Activated CD4-positive, CD25-positive, alpha-beta regulatory T cell treated with anti-CD3 and anti-CD28 coated beads, Interleukin-2, amount 50 U/mL, for 24 hours (primary cell): Measurements from ENCODE around the gene FAM163B.
"Not testable (repeated sequence)": the region's sequence is repeated elsewhere in the genome, so short reads cannot be mapped to it uniquely, and the experiment has no call there.

Experiments
- ATAC-seq, 2 donors: fragments of 150-1000 bp; cut with Tn5 transposase; one replicate each; pipeline ENCODE4 v1.10.0; 2021; ENCODE audit warnings: mild to moderate bottlenecking in 1 of 2, moderate library complexity in 1 of 2

FAM163B gene

GRCh38 chr9:133639613-133640012, 30.4 kb upstream of the FAM163B start:
- no peak for ATAC-seq

- ATAC-seq = no peak
Observed at GRCh38 chr9:133638711-133639110, 29.5 kb upstream of the FAM163B start.

- ATAC-seq = no peak
Observed at GRCh38 chr9:133638076-133638475, 28.9 kb upstream of the FAM163B start.

GRCh38 chr9:133637451-133638055, 28.4 kb upstream of the FAM163B start:
- ATAC-seq = no peak

- no peak for ATAC-seq
Observed at GRCh38 chr9:133636902-133637301, 27.7 kb upstream of the FAM163B start.

GRCh38 chr9:133635533-133636531, 26.6 kb upstream of the FAM163B start, which contains the start of gene DBH:
Gene DBH (plus strand): TSS chr9:133636363. CDS start chr9:133636372, 9 bp downstream.
- no peak for ATAC-seq

GRCh38 chr9:133635098-133635497, 25.9 kb upstream of the FAM163B start:
- no peak for ATAC-seq

- ATAC-seq = no peak
Observed at GRCh38 chr9:133634081-133634691, 25.0 kb upstream of the FAM163B start.

- ATAC-seq = no peak
Observed at GRCh38 chr9:133633681-133634080, 24.5 kb upstream of the FAM163B start.

- no peak for ATAC-seq
Observed at GRCh38 chr9:133632806-133633680, 23.9 kb upstream of the FAM163B start.

- ATAC-seq = no peak
Observed at GRCh38 chr9:133631111-133631510, 21.9 kb upstream of the FAM163B start.

- no peak for ATAC-seq
Observed at GRCh38 chr9:133629221-133630110, 20.3 kb upstream of the FAM163B start.

- no peak for ATAC-seq
Observed at GRCh38 chr9:133628766-133629165, 19.6 kb upstream of the FAM163B start.

- ATAC-seq = no peak
Observed at GRCh38 chr9:133627341-133627740, 18.2 kb upstream of the FAM163B start.

- ATAC-seq = not testable (repeated sequence)
Observed at GRCh38 chr9:133626008-133626407, 16.8 kb upstream of the FAM163B start.

- no peak for ATAC-seq
Observed at GRCh38 chr9:133622555-133622954, 13.4 kb upstream of the FAM163B start.

- ATAC-seq = no peak
Observed at GRCh38 chr9:133621725-133622267, 12.6 kb upstream of the FAM163B start.

- ATAC-seq = no peak
Observed at GRCh38 chr9:133619791-133620190, 10.6 kb upstream of the FAM163B start.

- ATAC-seq = no peak
Observed at GRCh38 chr9:133618726-133619125, 9.5 kb upstream of the FAM163B start.

- no peak for ATAC-seq
Observed at GRCh38 chr9:133616643-133617405, 7.6 kb upstream of the FAM163B start.
